GM19043 (cell line): ENCODE results near the gene ZCCHC12.
"Not testable (repeated sequence)": the region's sequence is repeated elsewhere in the genome, so short reads cannot be mapped to it uniquely, and the experiment has no call there.

Source experiments
- ATAC-seq: cut with Tn5 transposase; IDR thresholded peaks from one replicate; pipeline ENCODE4 v1.9.1; 2021; ENCODE audit warnings: low read depth; ENCODE audit not compliant: unreplicated experiment

The ZCCHC12 gene

DNA sequence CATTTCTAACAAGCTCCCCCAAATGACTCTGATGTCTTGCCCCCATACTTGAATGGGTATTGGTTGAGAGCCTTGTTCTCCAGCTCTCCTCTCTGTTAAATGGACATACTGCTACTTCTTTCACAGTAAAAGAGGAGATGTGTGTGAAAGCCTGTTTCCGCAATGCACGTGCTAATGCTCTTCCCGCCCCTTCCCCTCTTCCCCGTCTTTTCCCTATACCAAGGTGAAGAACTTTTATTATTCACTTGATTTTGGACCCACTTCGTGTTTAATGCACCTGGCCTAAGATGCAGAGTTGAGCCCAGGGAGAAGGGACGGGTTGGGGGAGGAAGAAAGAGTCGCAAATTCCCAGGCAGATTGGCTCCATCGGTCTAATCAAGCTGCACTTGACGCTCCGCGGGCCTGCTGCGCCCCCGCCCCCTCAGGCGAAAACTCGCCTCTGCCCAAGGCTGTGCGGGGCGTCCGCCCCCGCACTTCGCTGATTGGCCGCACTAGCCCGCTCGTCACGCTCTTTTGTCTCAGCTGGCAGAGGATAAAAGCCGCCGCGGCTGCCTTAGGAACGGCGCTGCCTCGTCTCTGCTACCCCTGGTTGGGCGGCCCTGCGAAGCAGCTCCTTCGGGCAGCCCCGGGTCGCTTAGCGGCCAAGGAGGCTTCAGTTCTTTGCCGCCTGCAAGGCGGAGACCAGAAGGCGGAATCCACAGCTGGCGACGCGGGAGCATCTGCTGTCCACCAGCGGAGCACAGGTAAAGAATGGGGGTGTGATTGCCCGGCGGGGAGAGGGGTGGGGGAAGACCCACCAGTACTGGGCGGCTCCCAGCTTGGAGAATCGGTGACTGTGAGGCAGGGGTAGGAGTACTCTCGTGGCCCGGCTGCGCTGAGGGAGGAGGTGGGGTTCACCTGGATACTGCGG is at the start of gene ZCCHC12:
Gene ZCCHC12, plus strand, starts transcription at position 562 of the 910 bp plus-strand sequence. CDS start 1,421 bp downstream, outside the sequence.
- ATAC-seq = no peak

DNA sequence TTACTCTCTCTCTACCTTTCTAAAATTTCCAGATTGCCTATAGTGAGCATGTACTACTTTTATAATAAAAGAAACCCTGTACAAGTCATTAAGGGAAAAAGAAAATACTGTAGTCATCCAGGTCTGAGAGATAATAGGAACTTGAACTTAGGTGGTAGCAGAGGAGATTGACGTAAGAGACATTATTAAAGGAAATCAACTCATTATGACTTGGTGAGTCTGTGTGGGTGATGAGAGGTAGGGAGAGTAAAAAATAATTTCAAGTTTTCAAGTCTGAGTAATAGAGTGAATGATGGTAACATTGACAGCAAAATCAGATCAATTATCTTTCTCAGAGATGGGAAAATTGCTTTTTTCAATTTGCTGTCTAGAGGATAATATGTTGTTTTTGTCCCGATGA is 44.0 kb upstream of the ZCCHC12 start:
- ATAC-seq = no peak

DNA sequence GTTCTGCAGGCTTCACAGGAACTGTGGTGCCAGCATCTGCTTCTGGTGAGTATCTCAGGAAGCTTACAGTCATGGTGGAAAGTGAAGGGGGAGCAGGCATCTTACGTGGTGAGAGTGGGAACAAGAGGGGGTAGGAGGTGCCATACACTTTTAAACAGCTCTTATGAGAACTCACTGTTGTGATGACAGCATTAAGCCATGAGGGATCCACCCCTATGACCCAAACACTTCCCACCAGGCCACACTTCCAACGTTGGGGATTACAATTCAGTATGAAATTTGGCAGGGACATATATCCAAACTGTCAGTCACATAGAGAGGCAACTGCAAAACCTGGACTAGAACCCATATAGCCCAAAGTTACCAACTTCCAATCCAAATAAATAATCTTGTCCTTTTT is 43.1 kb upstream of the ZCCHC12 start:
- ATAC-seq = no peak

DNA sequence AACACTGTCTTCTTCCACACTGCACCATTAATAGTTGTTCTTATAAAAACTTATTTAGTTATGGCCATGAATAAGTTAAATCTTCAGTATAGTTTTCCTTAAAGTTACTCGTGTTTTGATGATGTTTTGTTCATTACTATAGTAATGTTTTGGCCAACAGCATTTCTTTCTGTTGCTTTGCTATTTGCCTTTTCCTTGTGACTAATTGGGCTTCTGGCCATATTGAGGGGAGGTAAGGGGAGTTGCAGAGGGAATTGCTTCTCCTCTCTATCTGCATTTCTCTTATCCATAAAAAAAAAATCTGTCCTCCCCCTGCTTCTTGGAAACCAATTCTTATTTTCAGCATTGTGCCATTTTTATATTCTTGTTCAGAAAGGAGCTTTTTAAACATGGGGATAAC is 42.7 kb upstream of the ZCCHC12 start:
- no peak for ATAC-seq

DNA sequence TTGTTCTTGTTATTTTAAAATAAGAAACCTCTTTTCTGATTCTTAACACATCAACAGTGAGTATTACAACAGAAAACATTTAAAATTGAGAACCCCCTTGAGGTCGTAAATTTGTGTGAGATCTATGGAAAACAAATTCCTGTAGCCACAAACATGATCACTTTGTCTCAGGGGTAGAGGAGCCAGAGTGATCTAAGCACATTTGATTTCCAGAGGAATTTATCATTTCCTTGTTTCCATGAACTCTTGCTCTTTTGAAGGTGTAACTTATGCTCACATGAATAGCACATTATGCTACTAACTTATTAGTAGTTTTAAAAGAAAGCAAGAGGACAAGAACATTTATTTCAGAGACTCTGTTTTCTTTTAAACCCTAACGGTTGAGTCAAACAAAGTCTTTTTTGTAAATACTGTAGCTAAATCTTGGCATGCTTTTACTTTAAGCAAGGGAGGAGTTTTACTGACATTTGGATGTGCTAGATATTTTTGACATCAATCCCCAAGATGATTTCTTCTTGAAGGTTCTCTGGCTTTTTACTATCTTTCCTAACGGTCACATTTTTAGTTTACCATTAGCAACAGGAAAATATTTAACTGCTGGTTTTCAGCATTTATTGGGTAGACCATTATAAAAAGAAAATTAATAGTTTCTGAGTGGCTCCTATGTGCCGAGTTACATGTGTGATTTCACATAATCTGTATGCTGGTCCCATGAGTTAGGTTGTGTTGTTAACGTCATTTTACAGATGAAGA is 27.9 kb upstream of the ZCCHC12 start:
- ATAC-seq = no peak

DNA sequence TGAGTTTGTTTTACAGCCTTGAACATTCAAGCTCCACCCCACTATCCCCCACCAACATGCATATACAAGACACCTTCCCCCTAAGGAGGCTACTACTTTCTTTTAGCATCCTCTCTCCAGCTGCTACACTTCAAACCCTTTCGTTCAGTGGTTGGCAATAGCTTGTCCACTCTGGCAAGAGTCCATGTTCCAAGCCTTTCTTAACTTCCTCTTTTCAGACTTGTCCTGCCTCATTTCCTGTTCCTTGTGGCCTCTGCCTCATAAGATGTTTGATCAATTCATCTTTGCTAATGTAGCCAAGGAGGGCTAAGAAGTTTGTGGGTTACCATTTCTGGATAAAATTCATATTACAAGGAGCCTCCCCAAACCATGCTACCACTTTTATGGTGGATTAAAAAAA is 20.8 kb upstream of the ZCCHC12 start:
- ATAC-seq = no peak

DNA sequence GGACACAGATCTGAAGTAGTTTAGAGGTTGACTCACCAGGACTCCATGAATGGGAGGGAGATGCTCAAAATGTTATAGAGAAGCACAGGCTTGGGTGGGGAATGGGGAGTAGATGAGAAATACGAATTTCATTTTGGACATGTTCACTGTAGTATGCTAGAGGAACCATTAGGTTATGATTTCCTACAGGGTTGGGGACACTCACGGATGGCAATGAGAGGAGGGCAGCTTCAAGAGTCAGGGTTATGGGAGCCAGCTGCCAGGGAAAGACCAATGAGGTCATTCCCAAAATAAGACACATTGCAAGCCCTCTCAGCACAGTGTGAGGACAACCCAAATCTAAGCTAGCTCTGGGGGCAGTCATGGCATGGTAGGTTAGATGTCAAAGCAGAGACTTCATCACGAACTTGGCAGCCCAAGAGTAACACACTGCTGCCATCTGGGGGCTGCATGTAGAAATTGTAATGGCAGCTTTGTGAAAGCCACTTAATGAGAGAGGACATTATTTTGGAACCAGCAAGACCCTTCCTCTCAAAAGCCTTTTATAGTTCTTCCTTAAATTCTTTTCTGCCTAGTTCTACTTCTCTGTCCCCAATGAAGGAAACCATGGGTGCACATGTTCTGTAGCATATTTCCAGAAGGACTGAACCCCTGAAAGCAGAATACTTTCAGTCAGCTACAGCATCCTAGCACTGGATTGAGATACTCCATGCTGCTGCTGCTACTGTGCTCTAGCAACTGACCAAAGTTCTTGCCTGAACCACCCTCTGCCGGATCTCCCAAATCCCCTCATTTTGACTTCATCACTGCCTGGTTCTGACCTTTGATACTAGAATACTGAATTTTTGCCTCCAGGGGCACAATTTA is 16.2 kb upstream of the ZCCHC12 start:
- no peak for ATAC-seq

DNA sequence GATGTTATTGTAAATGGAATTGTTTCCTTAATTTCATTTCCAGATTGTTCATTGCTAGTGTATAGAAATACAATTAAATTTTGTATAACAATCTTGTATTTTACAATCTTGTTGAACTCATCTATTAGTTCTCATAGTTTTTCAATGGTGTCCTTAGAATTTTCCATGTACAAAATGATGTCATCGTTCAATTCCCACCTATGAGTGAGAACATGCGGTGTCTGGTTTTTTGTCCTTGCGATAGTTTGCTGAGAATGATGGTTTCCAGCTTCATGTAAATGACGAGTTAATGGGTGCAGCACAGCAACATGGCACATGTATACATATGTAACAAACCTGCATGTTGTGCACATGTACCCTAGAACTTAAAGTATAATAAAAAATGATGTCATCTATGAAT is 6.4 kb upstream of the ZCCHC12 start:
- ATAC-seq = not testable (repeated sequence)

DNA sequence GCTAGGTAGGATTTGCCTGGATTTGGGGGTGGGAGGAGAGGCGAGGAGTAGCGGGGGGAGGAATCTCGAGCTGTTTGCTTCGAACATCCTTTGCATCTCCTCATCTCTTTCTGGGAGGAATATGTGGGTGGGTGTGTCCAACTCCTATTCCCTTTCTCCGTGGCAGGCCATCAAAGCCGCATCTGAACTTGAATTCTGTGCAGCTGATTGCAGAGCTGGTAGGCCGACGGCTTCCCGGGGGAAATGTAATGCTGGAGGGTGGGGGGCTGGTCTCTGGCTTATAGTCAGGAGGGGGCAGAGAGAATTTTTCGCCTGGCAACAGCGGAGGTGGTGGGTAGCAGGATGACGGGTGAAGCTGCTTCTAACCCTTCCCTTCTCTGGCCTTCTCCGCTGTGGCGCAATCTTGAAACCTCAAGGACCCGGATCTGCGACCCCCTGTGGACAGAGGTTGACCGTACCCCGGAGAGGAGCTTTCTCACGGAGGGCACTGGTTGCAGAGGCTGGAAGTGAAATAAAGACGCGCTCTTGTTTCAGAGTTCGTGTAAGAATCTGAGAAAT is 628 bp downstream of the ZCCHC12 start:
- no peak for ATAC-seq

DNA sequence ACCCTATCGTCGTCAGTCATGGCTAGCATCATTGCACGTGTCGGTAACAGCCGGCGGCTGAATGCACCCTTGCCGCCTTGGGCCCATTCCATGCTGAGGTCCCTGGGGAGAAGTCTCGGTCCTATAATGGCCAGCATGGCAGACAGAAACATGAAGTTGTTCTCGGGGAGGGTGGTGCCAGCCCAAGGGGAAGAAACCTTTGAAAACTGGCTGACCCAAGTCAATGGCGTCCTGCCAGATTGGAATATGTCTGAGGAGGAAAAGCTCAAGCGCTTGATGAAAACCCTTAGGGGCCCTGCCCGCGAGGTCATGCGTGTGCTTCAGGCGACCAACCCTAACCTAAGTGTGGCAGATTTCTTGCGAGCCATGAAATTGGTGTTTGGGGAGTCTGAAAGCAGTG is 1.6 kb downstream of the ZCCHC12 start:
- ATAC-seq = no peak

DNA sequence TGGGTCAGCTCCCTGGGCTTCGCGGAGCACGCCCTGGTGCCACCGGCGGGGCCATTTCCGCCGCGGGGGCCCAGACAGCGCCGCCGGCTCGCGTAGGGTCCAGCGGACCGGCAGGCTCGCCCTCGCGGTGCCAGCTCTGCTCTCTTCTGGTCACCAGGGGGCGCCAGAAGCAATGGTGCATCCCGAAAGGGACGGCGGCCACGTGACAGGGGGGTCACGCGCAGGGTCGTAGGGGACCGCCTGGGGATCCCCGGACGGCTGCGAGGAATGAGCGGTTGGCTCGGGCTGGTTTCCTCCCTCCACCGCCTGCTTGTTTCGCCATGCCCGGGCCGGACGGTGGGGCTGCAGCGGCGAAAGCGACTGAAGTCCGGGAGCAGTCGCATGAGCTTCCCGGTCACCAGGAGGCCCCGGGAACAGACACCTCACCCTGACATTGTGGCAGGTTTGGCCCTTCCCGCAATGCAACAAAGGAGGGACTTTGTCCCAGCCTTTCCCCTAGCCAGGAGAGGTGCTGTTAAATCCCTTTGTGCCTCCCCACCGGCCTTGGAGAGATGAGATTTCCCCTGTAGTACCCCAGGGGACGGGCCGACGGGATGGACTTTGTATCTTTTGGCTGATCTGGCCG is 15.8 kb downstream of the ZCCHC12 start:
- ATAC-seq = peak; percentile 74

DNA sequence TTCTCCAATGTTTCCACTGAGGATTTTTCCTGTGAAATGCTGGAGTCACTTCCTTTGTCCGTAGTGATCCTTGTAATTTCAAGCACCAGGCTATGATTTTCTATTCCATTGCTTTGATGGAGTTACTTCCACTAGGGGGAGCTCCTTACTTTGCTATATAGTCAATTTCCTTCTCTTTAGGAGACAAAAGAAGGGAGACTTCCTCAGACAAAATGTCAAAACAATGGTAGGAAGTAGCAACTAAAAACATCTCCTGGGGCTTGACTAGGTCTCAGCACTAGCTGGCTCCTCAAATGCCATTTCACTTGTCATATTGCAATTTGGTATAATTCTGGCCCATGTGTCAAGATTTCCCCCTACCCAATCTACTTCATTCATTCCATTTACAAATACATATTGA is 24.1 kb downstream of the ZCCHC12 start:
- ATAC-seq = no peak

DNA sequence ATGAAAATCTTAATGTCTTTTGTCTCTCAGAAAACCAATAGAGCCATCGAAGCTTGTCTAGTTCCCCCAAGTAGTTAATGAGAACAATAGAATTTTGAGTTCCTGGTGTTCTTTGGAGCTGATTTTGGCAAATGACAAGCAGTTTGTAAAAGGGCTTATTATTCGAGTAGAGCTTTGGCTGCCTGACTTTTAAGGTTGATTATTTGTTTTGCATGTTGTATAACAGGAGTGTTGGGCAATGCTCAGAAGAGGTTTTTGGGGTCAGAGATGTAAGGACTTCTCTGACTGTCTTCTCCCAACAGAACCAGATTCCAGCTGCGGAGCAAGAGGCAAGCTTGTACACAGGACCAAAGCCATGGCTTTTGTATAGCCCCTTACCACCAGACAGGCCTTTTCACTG is 30.0 kb downstream of the ZCCHC12 start:
- ATAC-seq = no peak

DNA sequence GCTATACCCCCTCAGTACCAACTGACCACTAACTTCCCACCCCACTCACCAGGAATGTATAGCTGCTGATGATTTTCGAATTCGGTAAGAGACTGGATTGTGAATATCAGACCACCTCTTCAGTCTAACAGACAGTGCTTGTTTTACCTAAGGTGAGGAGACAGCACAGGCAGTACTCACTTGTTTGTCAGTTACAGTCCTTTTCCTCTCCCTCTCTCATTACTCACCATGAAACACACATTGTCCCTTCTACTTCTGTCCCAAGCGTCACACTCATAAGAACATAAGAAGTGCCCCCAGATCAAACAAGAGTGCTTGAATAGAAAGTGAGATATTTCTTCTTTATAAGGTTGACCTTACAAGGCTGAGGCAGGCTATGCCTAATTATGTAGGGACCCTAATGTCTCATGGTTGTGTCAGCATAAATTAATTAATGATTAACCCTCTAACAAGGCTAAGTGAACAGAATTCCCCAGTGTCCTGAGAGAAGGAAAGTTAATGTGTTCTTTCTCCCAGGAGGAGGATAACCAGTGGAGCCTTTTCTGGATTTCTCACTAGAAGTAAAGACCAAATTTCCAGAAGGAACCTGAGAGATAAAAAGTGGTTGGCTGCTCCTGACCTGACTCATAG is 32.2 kb downstream of the ZCCHC12 start:
- ATAC-seq = no peak

DNA sequence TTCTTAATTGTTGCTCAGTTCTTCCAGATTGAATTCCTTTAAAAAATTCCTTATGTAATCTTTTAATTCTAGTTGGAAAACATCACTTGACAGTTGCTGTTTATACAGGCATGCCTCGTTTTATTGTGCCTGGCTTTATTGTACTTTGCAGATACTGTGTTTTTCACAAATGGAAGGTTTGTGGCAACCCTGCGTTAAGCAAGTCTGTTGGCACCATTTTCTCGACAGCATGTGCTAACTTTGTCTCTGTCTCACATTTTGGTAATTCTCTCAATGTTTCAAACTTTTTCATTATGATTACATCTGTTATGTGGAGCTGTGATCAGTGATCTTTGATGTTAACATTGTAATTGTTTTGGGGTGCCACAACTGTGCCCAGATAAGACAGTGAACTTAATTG is 33.4 kb downstream of the ZCCHC12 start:
- no peak for ATAC-seq

DNA sequence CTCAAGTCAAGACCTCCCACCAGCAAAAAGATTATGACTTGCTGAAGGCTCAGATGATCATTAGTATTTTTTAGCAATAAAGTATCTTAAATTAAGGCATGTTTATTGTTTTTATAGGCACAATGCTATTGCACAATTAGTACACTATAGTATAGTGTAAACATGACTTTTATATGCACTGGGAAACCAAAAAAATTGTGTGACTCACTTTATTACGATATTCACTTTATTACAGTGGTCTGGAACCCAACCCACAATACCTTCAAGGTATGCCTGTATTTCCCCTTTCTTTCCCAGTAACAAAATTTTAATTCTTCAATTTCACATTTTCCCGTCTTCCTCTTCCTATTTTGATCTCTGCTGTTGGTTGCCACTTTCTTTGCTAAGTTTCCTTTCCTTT is 37.7 kb downstream of the ZCCHC12 start:
- ATAC-seq = no peak

DNA sequence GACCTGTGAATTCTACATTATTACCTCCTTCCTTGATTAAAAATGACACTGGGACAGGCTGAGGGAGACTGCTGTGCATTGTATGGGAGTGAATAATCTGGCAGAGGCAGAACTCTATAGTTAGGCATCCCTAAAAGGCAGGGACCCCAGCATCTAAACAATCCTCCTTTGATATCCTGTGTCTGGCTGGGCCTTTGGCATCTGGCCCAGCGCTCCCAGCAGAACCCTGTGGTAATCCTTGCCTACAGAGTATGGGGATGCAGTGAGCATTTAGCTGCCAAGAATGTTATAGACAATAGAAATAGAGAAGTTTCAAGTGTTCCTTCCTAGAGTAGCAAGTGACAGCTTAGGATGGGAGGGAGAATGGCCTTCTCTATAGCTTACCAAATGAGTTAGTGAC is 38.5 kb downstream of the ZCCHC12 start:
- ATAC-seq = no peak

DNA sequence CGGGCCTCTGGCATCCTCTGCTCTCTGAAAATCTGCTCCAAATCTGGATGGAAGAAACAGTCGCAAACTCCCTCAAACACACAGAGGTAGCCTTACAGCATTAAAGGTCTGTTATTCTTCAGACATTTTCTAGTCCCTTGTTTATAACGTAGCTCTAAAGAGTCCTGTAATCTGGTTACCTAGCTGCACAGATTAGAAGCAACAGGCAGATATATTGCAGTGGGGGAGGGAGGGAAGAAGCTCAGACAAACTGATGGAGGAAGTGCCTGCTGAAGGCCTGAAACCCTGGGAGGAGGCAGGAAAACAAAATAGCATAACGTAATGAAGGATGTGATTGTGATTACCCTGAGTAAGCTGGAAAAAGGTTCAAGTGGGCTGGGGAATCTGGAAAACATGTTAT is 39.4 kb downstream of the ZCCHC12 start:
- ATAC-seq = no peak

DNA sequence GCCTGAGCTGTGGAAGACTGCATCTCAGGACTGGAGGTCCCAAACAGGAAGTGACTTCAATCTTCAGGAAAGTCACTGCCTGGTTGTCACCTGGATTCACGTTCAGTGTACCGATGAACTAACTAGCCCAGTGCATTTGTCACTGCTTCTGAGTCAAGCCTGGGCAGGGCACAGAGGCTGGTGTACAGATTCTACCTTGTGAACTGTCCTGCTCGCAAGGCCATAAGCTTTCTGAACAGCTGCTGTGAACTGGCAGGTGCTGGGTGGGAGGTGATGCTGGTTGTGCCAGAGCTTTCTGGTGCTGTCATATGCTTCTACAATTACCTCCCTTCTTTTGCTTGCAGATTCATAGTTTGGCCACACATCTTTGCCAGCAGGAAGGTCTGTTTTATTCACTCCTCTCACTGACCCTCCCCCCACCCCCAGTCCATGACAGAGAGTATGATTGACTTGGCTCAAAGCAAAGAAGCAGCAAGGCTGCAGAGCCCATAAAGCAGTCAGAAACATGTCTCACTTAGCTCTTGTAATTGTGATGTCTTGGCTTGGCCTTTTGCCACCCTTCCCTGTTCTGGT is 40.5 kb downstream of the ZCCHC12 start:
- no peak for ATAC-seq
